ENCODE data around the gene ULK3.

DNA sequence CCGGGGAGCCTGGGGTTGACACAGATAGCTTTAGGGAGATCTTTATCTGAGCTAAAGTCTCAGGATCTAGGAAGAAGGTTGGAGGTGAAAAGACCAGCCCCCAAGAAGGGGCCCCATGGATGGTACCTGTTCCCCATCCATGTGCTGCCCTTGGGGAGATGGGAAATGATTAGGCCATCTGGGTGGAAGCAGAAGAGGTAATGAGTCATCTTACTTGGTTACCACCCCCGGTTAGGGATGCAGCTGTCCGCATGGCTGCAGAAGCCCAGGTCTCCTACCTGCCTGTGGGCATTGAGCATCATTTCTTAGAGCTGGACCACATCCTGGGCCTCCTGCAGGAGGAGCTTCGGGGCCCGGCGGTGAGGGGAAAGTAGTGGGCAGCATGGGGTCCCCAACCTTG, 19.6 kb downstream of the ULK3 start:
- TF ChIP-seq, protein P1, sequence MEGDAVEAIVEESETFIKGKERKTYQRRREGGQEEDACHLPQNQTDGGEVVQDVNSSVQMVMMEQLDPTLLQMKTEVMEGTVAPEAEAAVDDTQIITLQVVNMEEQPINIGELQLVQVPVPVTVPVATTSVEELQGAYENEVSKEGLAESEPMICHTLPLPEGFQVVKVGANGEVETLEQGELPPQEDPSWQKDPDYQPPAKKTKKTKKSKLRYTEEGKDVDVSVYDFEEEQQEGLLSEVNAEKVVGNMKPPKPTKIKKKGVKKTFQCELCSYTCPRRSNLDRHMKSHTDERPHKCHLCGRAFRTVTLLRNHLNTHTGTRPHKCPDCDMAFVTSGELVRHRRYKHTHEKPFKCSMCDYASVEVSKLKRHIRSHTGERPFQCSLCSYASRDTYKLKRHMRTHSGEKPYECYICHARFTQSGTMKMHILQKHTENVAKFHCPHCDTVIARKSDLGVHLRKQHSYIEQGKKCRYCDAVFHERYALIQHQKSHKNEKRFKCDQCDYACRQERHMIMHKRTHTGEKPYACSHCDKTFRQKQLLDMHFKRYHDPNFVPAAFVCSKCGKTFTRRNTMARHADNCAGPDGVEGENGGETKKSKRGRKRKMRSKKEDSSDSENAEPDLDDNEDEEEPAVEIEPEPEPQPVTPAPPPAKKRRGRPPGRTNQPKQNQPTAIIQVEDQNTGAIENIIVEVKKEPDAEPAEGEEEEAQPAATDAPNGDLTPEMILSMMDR (IDR thresholded peaks at IDR 0.05) = no peak
- TF ChIP-seq POLR2AphosphoS5 (IDR thresholded peaks at IDR 0.05) = no peak
